Liver (tissue), 3 donors: Measurements from ENCODE around the gene HAGH.

ENCODE experiments used
- GABPA ChIP-seq, 2 donors: IDR thresholded peaks in 1 of 2; conservative IDR thresholded peaks in 1 of 2; 2 replicates each; pipeline ENCODE4 v1.6.1; 2016; ENCODE audit warnings: antibody characterized with exemption in 2 of 2, mild to moderate bottlenecking in 1 of 2, moderate library complexity in 1 of 2
- HNF4G ChIP-seq: IDR thresholded peaks from 2 replicates; pipeline ENCODE4 v1.6.1; 2016; ENCODE audit warnings: antibody characterized with exemption
- JUND ChIP-seq, 2 donors: IDR thresholded peaks; 2 replicates each; pipeline ENCODE4 v1.6.1; 2016; ENCODE audit warnings: antibody characterized with exemption in 2 of 2
- RXRA ChIP-seq, 2 donors: IDR thresholded peaks; 2 replicates each; pipeline ENCODE4 v1.6.1; 2017 to 2018; ENCODE audit warnings: antibody characterized with exemption in 2 of 2, mild to moderate bottlenecking in 1 of 2
- TAF1 ChIP-seq: conservative IDR thresholded peaks from 2 replicates; pipeline ENCODE4 v1.6.1; 2016; ENCODE audit warnings: antibody characterized with exemption, mild to moderate bottlenecking
- YY1 ChIP-seq: IDR thresholded peaks from 2 replicates; pipeline ENCODE4 v1.6.1; 2016; ENCODE audit warnings: antibody characterized with exemption, mild to moderate bottlenecking
- TF ChIP-seq, protein P1 (sequence below): fragments of 150-350 bp; IDR thresholded peaks from 2 replicates; pipeline ENCODE4 v1.5.1; 2017; ENCODE audit warnings: improper control_type of control experiment, low read depth, low read length; ENCODE audit not compliant: missing input control
- TF ChIP-seq, protein P2 (sequence below): IDR thresholded peaks from 2 replicates; pipeline ENCODE4 v1.6.1; 2016; ENCODE audit warnings: antibody characterized with exemption
- TF ChIP-seq, protein P3 (sequence below): IDR thresholded peaks from 2 replicates; pipeline ENCODE4 v1.6.1; 2016; ENCODE audit warnings: antibody characterized with exemption
- TF ChIP-seq, protein P4 (sequence below): IDR thresholded peaks from 2 replicates; pipeline ENCODE4 v1.6.1; 2016; ENCODE audit warnings: antibody characterized with exemption, mild to moderate bottlenecking
- donor health status: healthy.
- donor health status: healthy.

DNA sequence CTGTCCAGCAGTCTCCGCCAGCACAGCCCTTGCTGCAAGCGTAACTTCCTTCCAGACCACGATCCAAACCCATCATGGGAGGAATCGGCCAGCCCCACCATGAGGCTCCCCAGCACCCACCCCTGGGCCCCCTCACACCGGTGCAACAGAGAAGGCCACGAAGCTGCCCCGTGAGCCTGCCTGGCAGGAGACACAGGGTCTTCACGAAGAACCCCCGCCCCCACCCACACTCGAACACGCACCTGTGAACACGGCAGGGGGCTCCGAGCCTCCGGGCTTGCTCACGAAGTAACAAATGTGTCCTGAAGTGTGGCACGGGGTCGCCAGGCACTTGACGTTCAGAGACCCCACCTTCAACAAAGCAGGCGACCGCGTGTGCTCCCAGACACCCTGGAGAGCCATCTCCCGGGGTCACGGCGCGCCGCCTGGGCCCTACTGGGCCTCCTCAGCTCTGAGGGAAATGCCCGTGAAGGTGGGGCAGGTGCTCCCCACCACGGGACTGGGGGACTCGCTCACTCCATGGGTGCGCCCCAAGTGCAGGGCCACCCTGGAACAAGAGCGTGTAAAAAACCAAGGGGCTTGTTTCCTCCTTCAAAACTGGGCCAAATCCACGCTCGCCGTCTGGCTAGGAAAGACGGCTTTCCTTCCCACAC, 7.6 kb downstream of the HAGH start:
- TF ChIP-seq, protein P1, sequence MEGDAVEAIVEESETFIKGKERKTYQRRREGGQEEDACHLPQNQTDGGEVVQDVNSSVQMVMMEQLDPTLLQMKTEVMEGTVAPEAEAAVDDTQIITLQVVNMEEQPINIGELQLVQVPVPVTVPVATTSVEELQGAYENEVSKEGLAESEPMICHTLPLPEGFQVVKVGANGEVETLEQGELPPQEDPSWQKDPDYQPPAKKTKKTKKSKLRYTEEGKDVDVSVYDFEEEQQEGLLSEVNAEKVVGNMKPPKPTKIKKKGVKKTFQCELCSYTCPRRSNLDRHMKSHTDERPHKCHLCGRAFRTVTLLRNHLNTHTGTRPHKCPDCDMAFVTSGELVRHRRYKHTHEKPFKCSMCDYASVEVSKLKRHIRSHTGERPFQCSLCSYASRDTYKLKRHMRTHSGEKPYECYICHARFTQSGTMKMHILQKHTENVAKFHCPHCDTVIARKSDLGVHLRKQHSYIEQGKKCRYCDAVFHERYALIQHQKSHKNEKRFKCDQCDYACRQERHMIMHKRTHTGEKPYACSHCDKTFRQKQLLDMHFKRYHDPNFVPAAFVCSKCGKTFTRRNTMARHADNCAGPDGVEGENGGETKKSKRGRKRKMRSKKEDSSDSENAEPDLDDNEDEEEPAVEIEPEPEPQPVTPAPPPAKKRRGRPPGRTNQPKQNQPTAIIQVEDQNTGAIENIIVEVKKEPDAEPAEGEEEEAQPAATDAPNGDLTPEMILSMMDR = no peak
- TF ChIP-seq JUND (IDR thresholded peaks at IDR 0.05) (no peak), YY1 (no peak), RXRA (IDR thresholded peaks at IDR 0.05) (no peak), HNF4G (no peak), GABPA (IDR thresholded peaks at IDR 0.05 in 1 of 2, conservative IDR thresholded peaks at IDR 0.05 in 1 of 2) (no peak), TAF1 (no peak)
- TF ChIP-seq, protein P2, sequence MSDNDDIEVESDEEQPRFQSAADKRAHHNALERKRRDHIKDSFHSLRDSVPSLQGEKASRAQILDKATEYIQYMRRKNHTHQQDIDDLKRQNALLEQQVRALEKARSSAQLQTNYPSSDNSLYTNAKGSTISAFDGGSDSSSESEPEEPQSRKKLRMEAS = no peak
- TF ChIP-seq, protein P3, sequence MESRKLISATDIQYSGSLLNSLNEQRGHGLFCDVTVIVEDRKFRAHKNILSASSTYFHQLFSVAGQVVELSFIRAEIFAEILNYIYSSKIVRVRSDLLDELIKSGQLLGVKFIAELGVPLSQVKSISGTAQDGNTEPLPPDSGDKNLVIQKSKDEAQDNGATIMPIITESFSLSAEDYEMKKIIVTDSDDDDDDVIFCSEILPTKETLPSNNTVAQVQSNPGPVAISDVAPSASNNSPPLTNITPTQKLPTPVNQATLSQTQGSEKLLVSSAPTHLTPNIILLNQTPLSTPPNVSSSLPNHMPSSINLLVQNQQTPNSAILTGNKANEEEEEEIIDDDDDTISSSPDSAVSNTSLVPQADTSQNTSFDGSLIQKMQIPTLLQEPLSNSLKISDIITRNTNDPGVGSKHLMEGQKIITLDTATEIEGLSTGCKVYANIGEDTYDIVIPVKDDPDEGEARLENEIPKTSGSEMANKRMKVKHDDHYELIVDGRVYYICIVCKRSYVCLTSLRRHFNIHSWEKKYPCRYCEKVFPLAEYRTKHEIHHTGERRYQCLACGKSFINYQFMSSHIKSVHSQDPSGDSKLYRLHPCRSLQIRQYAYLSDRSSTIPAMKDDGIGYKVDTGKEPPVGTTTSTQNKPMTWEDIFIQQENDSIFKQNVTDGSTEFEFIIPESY = no peak
- TF ChIP-seq, protein P4, sequence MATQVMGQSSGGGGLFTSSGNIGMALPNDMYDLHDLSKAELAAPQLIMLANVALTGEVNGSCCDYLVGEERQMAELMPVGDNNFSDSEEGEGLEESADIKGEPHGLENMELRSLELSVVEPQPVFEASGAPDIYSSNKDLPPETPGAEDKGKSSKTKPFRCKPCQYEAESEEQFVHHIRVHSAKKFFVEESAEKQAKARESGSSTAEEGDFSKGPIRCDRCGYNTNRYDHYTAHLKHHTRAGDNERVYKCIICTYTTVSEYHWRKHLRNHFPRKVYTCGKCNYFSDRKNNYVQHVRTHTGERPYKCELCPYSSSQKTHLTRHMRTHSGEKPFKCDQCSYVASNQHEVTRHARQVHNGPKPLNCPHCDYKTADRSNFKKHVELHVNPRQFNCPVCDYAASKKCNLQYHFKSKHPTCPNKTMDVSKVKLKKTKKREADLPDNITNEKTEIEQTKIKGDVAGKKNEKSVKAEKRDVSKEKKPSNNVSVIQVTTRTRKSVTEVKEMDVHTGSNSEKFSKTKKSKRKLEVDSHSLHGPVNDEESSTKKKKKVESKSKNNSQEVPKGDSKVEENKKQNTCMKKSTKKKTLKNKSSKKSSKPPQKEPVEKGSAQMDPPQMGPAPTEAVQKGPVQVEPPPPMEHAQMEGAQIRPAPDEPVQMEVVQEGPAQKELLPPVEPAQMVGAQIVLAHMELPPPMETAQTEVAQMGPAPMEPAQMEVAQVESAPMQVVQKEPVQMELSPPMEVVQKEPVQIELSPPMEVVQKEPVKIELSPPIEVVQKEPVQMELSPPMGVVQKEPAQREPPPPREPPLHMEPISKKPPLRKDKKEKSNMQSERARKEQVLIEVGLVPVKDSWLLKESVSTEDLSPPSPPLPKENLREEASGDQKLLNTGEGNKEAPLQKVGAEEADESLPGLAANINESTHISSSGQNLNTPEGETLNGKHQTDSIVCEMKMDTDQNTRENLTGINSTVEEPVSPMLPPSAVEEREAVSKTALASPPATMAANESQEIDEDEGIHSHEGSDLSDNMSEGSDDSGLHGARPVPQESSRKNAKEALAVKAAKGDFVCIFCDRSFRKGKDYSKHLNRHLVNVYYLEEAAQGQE = no peak
